Measurements from ENCODE around the gene SLC35A5.

Gene SLC35A5

DNA sequence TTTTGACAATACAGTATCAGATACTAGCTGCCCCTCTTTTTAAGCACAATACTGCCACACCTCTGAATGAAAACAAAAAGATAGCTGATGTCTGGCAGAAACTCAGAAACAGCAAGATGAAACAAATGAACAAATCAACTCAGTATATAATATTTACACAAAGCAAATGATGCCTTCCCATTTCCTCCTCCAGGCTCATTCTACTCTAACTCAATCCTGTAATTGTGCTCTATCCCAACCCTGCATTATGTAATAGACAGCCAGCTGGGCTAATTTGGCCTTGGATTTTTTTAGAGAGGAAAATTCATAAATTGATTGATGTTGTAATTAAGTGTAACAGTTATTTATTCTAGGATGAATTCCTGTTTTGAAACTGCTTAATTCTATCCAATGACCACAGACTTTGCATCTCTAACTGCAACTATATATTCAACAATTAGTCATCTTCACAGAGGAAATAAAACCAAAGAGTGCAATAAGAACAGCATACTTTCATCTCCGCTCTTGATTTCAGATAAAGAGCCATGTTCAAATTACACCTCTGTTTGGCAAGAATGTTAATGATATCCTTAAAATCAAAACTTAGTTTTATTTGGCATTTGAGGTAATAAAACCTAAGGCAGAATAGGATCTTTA is 6.2 kb upstream of the SLC35A5 start:
- H4K20me1 ChIP-seq (ENCODE audit: insufficient read depth, low read length): 0 out of 2 replicates have a peak, but pooled peaks cover 3% of the 10 kb centered on the region
- peaks cover 94% of the 10 kb centered on the region for H3K79me2 ChIP-seq (ENCODE audit: low read length)
- H3K27me3 ChIP-seq (replicated peaks; ENCODE audit: insufficient read depth, low read length): no peaks in the 10 kb centered on the region
- H3K36me3 ChIP-seq (replicated peaks; ENCODE audit: insufficient read depth, low read length): peaks cover 2% of the 10 kb centered on the region; the same call in 1 of the 2 replicates
- no peaks in the 10 kb centered on the region for H3K9me3 ChIP-seq (replicated peaks; ENCODE audit: insufficient read depth, low read length)
- H3K27ac ChIP-seq (ENCODE audit: low read length): no peak overlapping the region
- DNase-seq: no peak
- H2AFZ ChIP-seq (ENCODE audit: low read length): no peak overlapping the region
- H3K4me1 ChIP-seq (ENCODE audit: low read length): peaks cover 14% of the 10 kb centered on the region
- H3K4me3 ChIP-seq (ENCODE audit: low read length): no peak overlapping the region
- TF ChIP-seq, protein P1, sequence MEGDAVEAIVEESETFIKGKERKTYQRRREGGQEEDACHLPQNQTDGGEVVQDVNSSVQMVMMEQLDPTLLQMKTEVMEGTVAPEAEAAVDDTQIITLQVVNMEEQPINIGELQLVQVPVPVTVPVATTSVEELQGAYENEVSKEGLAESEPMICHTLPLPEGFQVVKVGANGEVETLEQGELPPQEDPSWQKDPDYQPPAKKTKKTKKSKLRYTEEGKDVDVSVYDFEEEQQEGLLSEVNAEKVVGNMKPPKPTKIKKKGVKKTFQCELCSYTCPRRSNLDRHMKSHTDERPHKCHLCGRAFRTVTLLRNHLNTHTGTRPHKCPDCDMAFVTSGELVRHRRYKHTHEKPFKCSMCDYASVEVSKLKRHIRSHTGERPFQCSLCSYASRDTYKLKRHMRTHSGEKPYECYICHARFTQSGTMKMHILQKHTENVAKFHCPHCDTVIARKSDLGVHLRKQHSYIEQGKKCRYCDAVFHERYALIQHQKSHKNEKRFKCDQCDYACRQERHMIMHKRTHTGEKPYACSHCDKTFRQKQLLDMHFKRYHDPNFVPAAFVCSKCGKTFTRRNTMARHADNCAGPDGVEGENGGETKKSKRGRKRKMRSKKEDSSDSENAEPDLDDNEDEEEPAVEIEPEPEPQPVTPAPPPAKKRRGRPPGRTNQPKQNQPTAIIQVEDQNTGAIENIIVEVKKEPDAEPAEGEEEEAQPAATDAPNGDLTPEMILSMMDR (IDR thresholded peaks at IDR 0.05; ENCODE audit: low read length): no peak
- TF ChIP-seq EZH2phosphoT487 (IDR thresholded peaks at IDR 0.05; ENCODE audit: low read length) (no peak), EZH2 (optimal IDR thresholded peaks at IDR 0.05; ENCODE audit: low read depth, low read length) (no peak)
- H3K9me2 ChIP-seq (replicated peaks; ENCODE audit: insufficient read depth, low read length): no peaks in the 10 kb centered on the region
- H3F3A ChIP-seq (ENCODE audit: insufficient read depth, low read length): no peaks in the 10 kb centered on the region
- H3K4me2 ChIP-seq (ENCODE audit: low read depth, low read length): no peak overlapping the region
- H3K9ac ChIP-seq (ENCODE audit: low read length): no peak overlapping the region

DNA sequence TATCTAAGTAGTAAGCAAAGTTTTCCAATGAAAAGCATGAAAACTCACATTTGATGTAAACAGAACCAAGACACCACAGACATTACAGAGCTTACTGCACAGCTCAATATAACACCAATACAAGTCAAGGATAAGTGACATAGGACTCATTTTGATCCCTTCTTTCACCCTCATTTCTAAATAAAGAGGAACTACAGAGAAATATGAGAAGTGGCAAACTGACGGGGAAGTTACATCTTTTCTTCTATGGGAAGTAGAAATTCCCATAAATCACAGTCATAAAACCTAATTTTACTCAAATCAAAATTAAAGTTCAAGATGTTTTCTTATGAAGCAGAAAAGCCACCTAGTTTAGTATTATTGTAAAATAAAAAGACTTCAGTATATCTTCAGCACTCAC is 3.9 kb upstream of the SLC35A5 start:
- Histone ChIP-seq H3K4me2 (ENCODE audit: low read depth, low read length) (no peak overlapping the region), H3K36me3 (replicated peaks; ENCODE audit: insufficient read depth, low read length) (peaks cover 2% of the 10 kb centered on the region; the same call in 1 of the 2 replicates)

DNA sequence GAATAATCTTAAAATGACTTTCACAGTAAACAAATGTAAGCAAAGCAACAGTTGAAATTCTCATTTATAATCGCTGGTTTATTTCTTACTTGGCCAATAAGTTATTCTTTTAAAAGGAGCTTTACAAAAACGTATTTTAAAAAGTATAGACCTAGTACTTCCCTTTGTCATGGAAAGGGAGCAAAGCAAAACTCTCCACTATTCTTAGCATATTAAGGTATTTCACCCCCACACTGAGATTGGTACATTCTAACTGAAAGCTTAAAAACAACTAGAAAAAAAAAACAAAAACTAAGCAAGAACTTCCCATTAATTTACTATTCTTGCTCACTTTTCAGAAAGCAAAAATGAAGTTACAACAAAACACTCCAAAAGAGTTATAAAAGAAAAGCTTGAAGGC is 1.5 kb upstream of the SLC35A5 start:
- H2AFZ ChIP-seq (ENCODE audit: low read length): 0 out of 2 replicates have a peak overlapping the region, but pooled peaks have one; percentile 78
- peaks cover 19% of the 10 kb centered on the region for H3K4me1 ChIP-seq (ENCODE audit: low read length)
- H3K79me2 ChIP-seq (ENCODE audit: low read length): peaks cover 63% of the 10 kb centered on the region
- peak overlapping the region; percentile 98 for H3K4me3 ChIP-seq (ENCODE audit: low read length)
- H3K36me3 ChIP-seq (replicated peaks; ENCODE audit: insufficient read depth, low read length): no peaks in the 10 kb centered on the region; the same call in 1 of the 2 replicates
- no peaks in the 10 kb centered on the region for H3K9me2 ChIP-seq (replicated peaks; ENCODE audit: insufficient read depth, low read length)
- H3K27me3 ChIP-seq (replicated peaks; ENCODE audit: insufficient read depth, low read length): no peaks in the 10 kb centered on the region
- peaks cover 17% of the 10 kb centered on the region for H3F3A ChIP-seq (ENCODE audit: insufficient read depth, low read length)
- TF ChIP-seq, protein P1 (IDR thresholded peaks at IDR 0.05; ENCODE audit: low read length): no peak
- TF ChIP-seq EZH2phosphoT487 (IDR thresholded peaks at IDR 0.05; ENCODE audit: low read length) (no peak), EZH2 (optimal IDR thresholded peaks at IDR 0.05; ENCODE audit: low read depth, low read length) (no peak)
- H3K4me2 ChIP-seq (ENCODE audit: low read depth, low read length): peak overlapping the region; percentile 77
- H3K9ac ChIP-seq (ENCODE audit: low read length): peak overlapping the region; percentile 89
- 0 out of 2 replicates have a peak, but pooled peaks cover 3% of the 10 kb centered on the region for H4K20me1 ChIP-seq (ENCODE audit: insufficient read depth, low read length)
- no peak for DNase-seq
- no peaks in the 10 kb centered on the region for H3K9me3 ChIP-seq (replicated peaks; ENCODE audit: insufficient read depth, low read length)
- peak overlapping the region; percentile 83; the same call in 1 of the 2 replicates for H3K27ac ChIP-seq (ENCODE audit: low read length)

More for the DNA sequence above, 3.9 kb upstream of the SLC35A5 start:
- H4K20me1 ChIP-seq (ENCODE audit: insufficient read depth, low read length): 0 out of 2 replicates have a peak, but pooled peaks cover 3% of the 10 kb centered on the region
- H3F3A ChIP-seq (ENCODE audit: insufficient read depth, low read length): peaks cover 16% of the 10 kb centered on the region
- no peak for TF ChIP-seq EZH2phosphoT487 (IDR thresholded peaks at IDR 0.05; ENCODE audit: low read length)
- no peak for TF ChIP-seq EZH2 (optimal IDR thresholded peaks at IDR 0.05; ENCODE audit: low read depth, low read length)
- TF ChIP-seq, protein P1 (IDR thresholded peaks at IDR 0.05; ENCODE audit: low read length): no peak
- no peak for DNase-seq
- H3K4me3 ChIP-seq (ENCODE audit: low read length): no peak overlapping the region
- no peaks in the 10 kb centered on the region for H3K9me3 ChIP-seq (replicated peaks; ENCODE audit: insufficient read depth, low read length)
- no peak overlapping the region for H3K27ac ChIP-seq (ENCODE audit: low read length)
- no peaks in the 10 kb centered on the region for H3K9me2 ChIP-seq (replicated peaks; ENCODE audit: insufficient read depth, low read length)
- H3K27me3 ChIP-seq (replicated peaks; ENCODE audit: insufficient read depth, low read length): no peaks in the 10 kb centered on the region
- peaks cover 79% of the 10 kb centered on the region for H3K79me2 ChIP-seq (ENCODE audit: low read length)
- no peak overlapping the region for H2AFZ ChIP-seq (ENCODE audit: low read length)
- no peak overlapping the region for H3K9ac ChIP-seq (ENCODE audit: low read length)
- H3K4me1 ChIP-seq (ENCODE audit: low read length): peaks cover 14% of the 10 kb centered on the region
